Type B pancreatic cell (in vitro differentiated cells): ENCODE measurements around the gene AFF1. TPM values are rescaled to one million over a fixed set of nuclear protein-coding genes. Genes with fewer than 3 reads are reported as not detected.

Experiments
- DNase-seq: peaks from one replicate; pipeline ENCODE4 v3.0.0; 2021; ENCODE audit warnings: mixed read lengths; ENCODE audit not compliant: unreplicated experiment; ENCODE audit errors: extremely low spot score
- H3K27ac Mint-ChIP-seq: 2 replicates; pipeline ENCODE4 v1.8.0; 2021; ENCODE audit warnings: mild to moderate bottlenecking, mixed read lengths
- H3K27me3 Mint-ChIP-seq: 2 replicates; pipeline ENCODE4 v1.8.0; 2021; ENCODE audit warnings: mixed read lengths
- H3K36me3 Mint-ChIP-seq: 2 replicates; pipeline ENCODE4 v1.8.0; 2021; ENCODE audit warnings: mixed read lengths
- H3K4me1 Mint-ChIP-seq: one replicate; pipeline ENCODE4 v1.8.0; 2021; ENCODE audit warnings: mixed read lengths; ENCODE audit not compliant: unreplicated experiment
- H3K4me3 Mint-ChIP-seq: 2 replicates; pipeline ENCODE4 v1.8.0; 2021; ENCODE audit warnings: mild to moderate bottlenecking, mixed read lengths
- H3K9me3 Mint-ChIP-seq: 2 replicates; pipeline ENCODE4 v1.8.0; 2021; ENCODE audit warnings: mixed read lengths
- total RNA-seq: library from RNA; stranded (reverse); gene quantifications from 2 replicates; pipeline ENCODE4 v1.2.1, GENCODE V29; 2021; ENCODE audit warnings: low replicate concordance
- TF ChIP-seq, protein P1 (sequence below): fragments of 200-600 bp; sonication (generic); conservative IDR thresholded peaks from 2 replicates; pipeline ENCODE4 v1.5.0; 2021; ENCODE audit warnings: antibody characterized with exemption, mild to moderate bottlenecking

Gene AFF1
- total RNA-seq, 1 donor from 2014 or later: 39.7 TPM

- Mint-ChIP-seq H3K4me1 (peaks cover 25% of the 10 kb centered on the region), H3K4me3 (no peak overlapping the region), H3K27ac (no peak overlapping the region), H3K9me3 (no peaks in the 10 kb centered on the region), H3K27me3 (no peaks in the 10 kb centered on the region), H3K36me3 (no peaks in the 10 kb centered on the region)
- TF ChIP-seq, protein P1, sequence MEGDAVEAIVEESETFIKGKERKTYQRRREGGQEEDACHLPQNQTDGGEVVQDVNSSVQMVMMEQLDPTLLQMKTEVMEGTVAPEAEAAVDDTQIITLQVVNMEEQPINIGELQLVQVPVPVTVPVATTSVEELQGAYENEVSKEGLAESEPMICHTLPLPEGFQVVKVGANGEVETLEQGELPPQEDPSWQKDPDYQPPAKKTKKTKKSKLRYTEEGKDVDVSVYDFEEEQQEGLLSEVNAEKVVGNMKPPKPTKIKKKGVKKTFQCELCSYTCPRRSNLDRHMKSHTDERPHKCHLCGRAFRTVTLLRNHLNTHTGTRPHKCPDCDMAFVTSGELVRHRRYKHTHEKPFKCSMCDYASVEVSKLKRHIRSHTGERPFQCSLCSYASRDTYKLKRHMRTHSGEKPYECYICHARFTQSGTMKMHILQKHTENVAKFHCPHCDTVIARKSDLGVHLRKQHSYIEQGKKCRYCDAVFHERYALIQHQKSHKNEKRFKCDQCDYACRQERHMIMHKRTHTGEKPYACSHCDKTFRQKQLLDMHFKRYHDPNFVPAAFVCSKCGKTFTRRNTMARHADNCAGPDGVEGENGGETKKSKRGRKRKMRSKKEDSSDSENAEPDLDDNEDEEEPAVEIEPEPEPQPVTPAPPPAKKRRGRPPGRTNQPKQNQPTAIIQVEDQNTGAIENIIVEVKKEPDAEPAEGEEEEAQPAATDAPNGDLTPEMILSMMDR: no peak
- no peak for DNase-seq
Observed at GRCh38 chr4:86968547-86968946, 33.7 kb downstream of the AFF1 start.

DNA sequence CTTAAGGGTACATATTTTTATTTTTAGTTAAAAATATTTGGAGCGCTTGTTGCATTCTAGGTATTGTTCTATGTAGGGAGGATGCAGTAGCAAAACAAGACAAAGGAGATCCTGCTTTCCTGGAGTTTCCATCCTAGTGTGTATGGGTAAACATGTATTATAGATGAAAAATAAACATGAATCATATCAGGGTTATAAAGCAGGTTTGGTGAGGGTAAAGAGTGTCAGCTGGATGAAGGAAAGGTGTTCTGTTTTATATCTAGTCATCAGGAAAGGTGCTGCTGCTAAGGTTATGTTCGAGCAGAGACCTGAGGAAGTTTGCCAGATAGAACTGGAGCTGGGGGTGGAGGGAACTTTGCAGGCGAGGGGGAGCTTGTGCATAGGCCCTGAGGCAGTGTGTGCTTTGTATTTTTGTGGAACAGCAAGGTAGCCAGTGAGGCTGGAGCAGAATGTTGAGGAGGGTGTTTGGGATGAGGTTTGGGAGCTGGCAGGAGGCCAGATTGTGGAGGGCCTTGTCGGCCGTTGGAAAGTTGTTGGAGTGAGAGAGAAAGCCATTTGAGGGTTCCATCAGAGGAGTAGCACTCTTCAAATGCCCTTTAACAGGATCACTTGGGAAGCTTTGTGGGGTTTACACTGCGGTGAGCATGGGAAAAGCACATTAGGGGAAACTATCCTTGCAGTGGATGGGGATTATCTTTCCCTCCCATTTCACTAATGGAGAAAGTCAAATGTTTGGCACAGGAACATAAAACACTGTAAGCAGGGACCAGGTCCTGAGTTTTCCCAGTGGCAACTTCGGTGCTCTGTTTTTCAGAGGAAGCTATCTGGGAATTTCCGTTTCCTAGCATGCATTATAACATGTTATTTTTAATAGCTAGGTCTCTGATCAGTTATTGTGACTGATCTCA, 35.9 kb downstream of the AFF1 start:
- TF ChIP-seq, protein P1: no peak
- Mint-ChIP-seq H3K9me3 (no peaks in the 10 kb centered on the region), H3K36me3 (peaks cover under 1% of the 10 kb centered on the region), H3K27ac (peak overlapping the region; percentile 50), H3K4me3 (peak overlapping the region; percentile 26), H3K4me1 (peaks cover 27% of the 10 kb centered on the region), H3K27me3 (no peaks in the 10 kb centered on the region)
- no peak for DNase-seq

DNA sequence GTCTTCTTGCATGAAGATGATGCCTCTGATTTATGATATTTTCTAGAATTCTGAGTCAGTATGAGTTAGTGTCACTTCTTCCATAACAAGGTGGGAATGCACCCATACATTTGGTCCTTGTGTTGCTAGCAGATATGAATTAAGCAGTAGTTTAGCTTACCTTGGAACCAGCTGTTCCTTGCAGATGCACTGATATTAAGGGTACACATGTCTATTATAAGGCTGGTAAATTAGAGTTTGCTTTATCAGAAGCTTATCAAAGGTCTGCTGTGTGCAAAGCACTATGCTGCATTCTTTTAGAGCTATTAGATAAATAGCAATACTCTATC, 36.5 kb downstream of the AFF1 start:
- TF ChIP-seq, protein P1: no peak
- Mint-ChIP-seq H3K36me3 (peaks cover 3% of the 10 kb centered on the region), H3K4me1 (peaks cover 32% of the 10 kb centered on the region), H3K27ac (no peak overlapping the region), H3K4me3 (no peak overlapping the region), H3K27me3 (no peaks in the 10 kb centered on the region), H3K9me3 (no peaks in the 10 kb centered on the region)
- DNase-seq: no peak

- H3K27me3 Mint-ChIP-seq: no peaks in the 10 kb centered on the region
- TF ChIP-seq, protein P1: no peak
- DNase-seq: no peak
- peaks cover 38% of the 10 kb centered on the region for H3K4me1 Mint-ChIP-seq
- peak overlapping the region; percentile 6 for H3K27ac Mint-ChIP-seq
- peak overlapping the region; percentile 7 for H3K4me3 Mint-ChIP-seq
- peaks cover 3% of the 10 kb centered on the region for H3K36me3 Mint-ChIP-seq
- no peaks in the 10 kb centered on the region for H3K9me3 Mint-ChIP-seq
Observed at GRCh38 chr4:86972997-86973396, 38.2 kb downstream of the AFF1 start.

GRCh38 chr4:86973668-86974067, 38.9 kb downstream of the AFF1 start:
- TF ChIP-seq, protein P1: no peak
- H3K4me1 Mint-ChIP-seq: peaks cover 38% of the 10 kb centered on the region
- peaks cover 3% of the 10 kb centered on the region for H3K36me3 Mint-ChIP-seq
- no peak overlapping the region for H3K4me3 Mint-ChIP-seq
- no peaks in the 10 kb centered on the region for H3K27me3 Mint-ChIP-seq
- DNase-seq: no peak
- no peak overlapping the region for H3K27ac Mint-ChIP-seq
- H3K9me3 Mint-ChIP-seq: no peaks in the 10 kb centered on the region
